Stomach (tissue), 9 donors: ENCODE measurements around the gene FAM43A. TPM values are rescaled to one million over a fixed set of nuclear protein-coding genes. Genes with fewer than 3 reads are reported as not detected.

ENCODE experiments used
- DNase-seq, 2 donors: peaks; one replicate each; pipeline versions ENCODE4 v3.0.0 to v3.0.0-alpha.2; 2013 to 2019
- H3K27ac ChIP-seq, 5 donors: fragments of 200-600 bp in 4 of 5; sonication (generic) in 4 of 5; one replicate each; pipeline ENCODE4 v1.5.1; 2013 to 2019; ENCODE audit warnings: mild to moderate bottlenecking in 1 of 5, moderate library complexity in 1 of 5
- H3K27me3 ChIP-seq, 3 donors: fragments of 200-600 bp; sonication (generic); one replicate each; pipeline ENCODE4 v1.5.1; 2017 to 2019; ENCODE audit warnings: mixed run types in 1 of 3
- H3K36me3 ChIP-seq, 4 donors: fragments of 200-600 bp; sonication (generic); 1 replicate in 3 of 4; 2 replicates in 1 of 4; pipeline ENCODE4 v1.5.1; 2016 to 2019
- H3K4me1 ChIP-seq, 4 donors: fragments of 200-600 bp; sonication (generic); one replicate each; pipeline ENCODE4 v1.5.1; 2016 to 2019
- H3K4me3 ChIP-seq, 4 donors: fragments of 200-600 bp; sonication (generic) in 3 of 4; one replicate each; pipeline ENCODE4 v1.5.1; 2016 to 2019; ENCODE audit warnings: mild to moderate bottlenecking in 1 of 4
- H3K9me3 ChIP-seq, 4 donors: fragments of 200-600 bp; sonication (generic); one replicate each; pipeline ENCODE4 v1.5.1; 2016 to 2019
- CTCF ChIP-seq, 7 experiments: fragments of 450-650 bp in 4 of 7; fragments of 200-600 bp in 3 of 7; sonication (generic) in 3 of 7; IDR thresholded peaks; one replicate each; pipeline ENCODE4 v1.5.1; 2016 to 2019; ENCODE audit warnings: antibody characterized with exemption in 7 of 7, control low read depth in 2 of 7, mild to moderate bottlenecking in 1 of 7
- EP300 ChIP-seq: sonication (generic); formaldehyde crosslinking; IDR thresholded peaks from one replicate; pipeline ENCODE4 v1.6.1; 2017; ENCODE audit warnings: antibody characterized with exemption
- POLR2A ChIP-seq, 4 donors: fragments of 450-650 bp; IDR thresholded peaks; one replicate each; pipeline ENCODE4 v1.6.1; 2016; ENCODE audit warnings: antibody characterized with exemption in 4 of 4, control low read depth in 2 of 4, mild to moderate bottlenecking in 1 of 4, moderate library complexity in 1 of 4
- POLR2AphosphoS5 ChIP-seq, 3 donors: sonication (generic); formaldehyde crosslinking; IDR thresholded peaks; one replicate each; pipeline ENCODE4 v1.6.1; 2016; ENCODE audit warnings: antibody characterized with exemption in 3 of 3
- WGBS, 5 donors: extraction: QIAGEN DNeasy Blood & Tissue Kit in 3 of 5; methylation state at CpG; one replicate each; pipeline versions ENCODE4 v1.1.5 to v1.1.7; 2013 to 2018; 5-methylcytosine and 5-hydroxymethylcytosine counted together
- intact Hi-C: fragments of 100-400 bp; cut with DNase I; formaldehyde crosslinking; loops from one replicate; pipeline ENCODE4 v1.15.1; 2023; ENCODE audit warnings: low total_unique reads
- polyA plus RNA-seq, 3 donors: library from polyadenylated mRNA; stranded (reverse); fragments of 200-250 nt; gene quantifications; one replicate each; pipeline ENCODE4 v1.2.3, GENCODE V29; 2013
- total RNA-seq, 5 donors: library from RNA; depleted of rRNA; stranded (reverse); fragments of >200 nt; gene quantifications; one replicate each; pipeline versions ENCODE4 v1.1.0 to v1.2.3, GENCODE V29; 2014 to 2016
- donor health status: healthy with polysubstance abuse.
- donor health status: Bipolar disorder and iron deficiency.
- donor health status: healthy.

Gene FAM43A
- total and polyA plus RNA-seq, 8 donors, result 1.3 to 42.0 (median 4.2) TPM

- TF ChIP-seq POLR2AphosphoS5 (IDR thresholded peaks at IDR 0.05) (no peak), EP300 (no peak), CTCF (IDR thresholded peaks at IDR 0.05) (no peak), POLR2A (IDR thresholded peaks at IDR 0.05) (no peak)
- Histone ChIP-seq H3K9me3 (no peaks in the 10 kb centered on the region), H3K27ac (no peak overlapping the region), H3K36me3 (no peaks in the 10 kb centered on the region), H3K4me1 (no peaks in the 10 kb centered on the region), H3K27me3 (no peaks in the 10 kb centered on the region), H3K4me3 (no peak overlapping the region)
- 96 to 97% (median 96%) methylated on average over 2 of the region's 2 CpGs for WGBS, 5 donors
- DNase-seq, result no peak
- intact Hi-C loops, result no loop called here
Measured at GRCh38 chr3:194728986-194729385, 43.3 kb downstream of the FAM43A start.

DNA sequence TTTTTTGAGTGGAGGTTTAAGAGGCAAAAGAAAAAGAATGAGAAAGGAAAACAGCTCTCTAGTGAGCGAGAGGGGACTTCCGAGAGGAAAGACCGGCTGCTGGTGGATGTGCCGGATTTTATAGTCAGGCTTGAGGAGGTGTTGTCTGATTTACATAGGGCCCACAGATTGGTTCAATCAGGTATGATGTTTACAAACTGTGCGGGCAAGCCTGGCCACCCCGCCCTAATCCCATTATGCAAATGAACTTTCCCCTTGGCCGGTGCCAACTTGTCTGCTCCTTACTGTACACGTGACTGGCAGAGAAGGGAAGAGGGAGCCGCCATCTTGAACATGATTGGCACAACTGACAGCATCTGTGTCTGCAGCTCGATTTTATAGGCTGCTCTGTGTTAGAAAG, 44.7 kb downstream of the FAM43A start:
- Histone ChIP-seq H3K27ac (no peak overlapping the region), H3K9me3 (peaks cover 0 to 9% (median 8%) of the 10 kb centered on the region in 4 donors), H3K4me3 (no peak overlapping the region), H3K36me3 (no peaks in the 10 kb centered on the region), H3K27me3 (no peaks in the 10 kb centered on the region), H3K4me1 (no peaks in the 10 kb centered on the region)
- intact Hi-C loops, result no loop called here
- TF ChIP-seq POLR2AphosphoS5 (IDR thresholded peaks at IDR 0.05) (peak in 2 of 3 donors; percentile 43 to 60), POLR2A (IDR thresholded peaks at IDR 0.05) (no peak)
- WGBS, 5 donors, result 30 to 52% (median 36%) methylated on average over 10 of the region's 10 CpGs
- peak; percentile 76 to 78 for DNase-seq

DNA sequence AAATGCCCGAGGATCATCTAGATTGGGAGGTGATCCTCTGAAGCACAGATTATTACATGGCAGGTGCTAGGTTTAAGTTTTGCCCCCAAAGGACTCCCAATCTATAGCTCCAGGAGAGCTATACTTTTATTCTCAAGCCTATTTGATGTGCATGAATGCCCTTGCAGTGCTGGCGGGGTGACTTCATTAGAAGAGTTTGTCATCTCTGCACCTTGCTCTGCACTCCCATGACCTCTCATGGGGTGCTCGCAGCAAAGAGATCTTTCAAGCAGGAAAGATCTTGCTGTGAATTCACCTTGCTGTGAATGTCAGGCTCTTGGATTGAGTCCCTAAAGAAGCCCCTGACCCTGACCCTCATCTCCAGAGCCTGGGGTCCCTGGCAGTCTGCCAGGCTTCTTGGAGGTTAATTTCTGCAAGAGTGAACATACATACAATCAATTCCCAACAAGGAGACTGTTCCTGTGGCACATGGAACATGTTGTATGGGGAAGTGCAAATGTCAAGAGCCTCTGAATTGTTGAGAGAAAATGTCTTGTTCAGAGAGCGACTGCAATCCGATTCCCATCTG, 45.9 kb downstream of the FAM43A start:
- TF ChIP-seq CTCF (IDR thresholded peaks at IDR 0.05) (no peak), POLR2A (IDR thresholded peaks at IDR 0.05) (no peak), EP300 (no peak), POLR2AphosphoS5 (IDR thresholded peaks at IDR 0.05) (no peak)
- intact Hi-C loops, result no loop called here
- no peak for DNase-seq
- Histone ChIP-seq H3K27me3 (no peaks in the 10 kb centered on the region), H3K27ac (no peak overlapping the region), H3K9me3 (peaks cover 0 to 9% (median 8%) of the 10 kb centered on the region in 4 donors), H3K4me3 (no peak overlapping the region), H3K36me3 (no peaks in the 10 kb centered on the region), H3K4me1 (no peaks in the 10 kb centered on the region)
- 82 to 96% (median 93%) methylated on average over 5 of the region's 5 CpGs for WGBS, 5 donors

GRCh38 chr3:194732617-194733016, 46.9 kb downstream of the FAM43A start:
- WGBS, 5 donors, result 73 to 77% (median 76%) methylated on average over 4 of the region's 4 CpGs
- H3K4me1 ChIP-seq, result no peaks in the 10 kb centered on the region
- H3K27me3 ChIP-seq, result no peaks in the 10 kb centered on the region
- intact Hi-C loops, result no loop called here
- no peak for TF ChIP-seq EP300
- DNase-seq, result no peak
- no peak overlapping the region for H3K4me3 ChIP-seq
- H3K27ac ChIP-seq, result no peak overlapping the region
- H3K9me3 ChIP-seq, result peaks cover 0 to 9% (median 8%) of the 10 kb centered on the region in 4 donors
- no peaks in the 10 kb centered on the region for H3K36me3 ChIP-seq

- Histone ChIP-seq H3K36me3 (no peaks in the 10 kb centered on the region), H3K27ac (no peak overlapping the region), H3K27me3 (no peaks in the 10 kb centered on the region), H3K9me3 (peaks cover 0 to 9% (median 8%) of the 10 kb centered on the region in 4 donors), H3K4me3 (no peak overlapping the region), H3K4me1 (peaks cover 0 to 20% (median 8%) of the 10 kb centered on the region in 4 donors)
- TF ChIP-seq POLR2A (IDR thresholded peaks at IDR 0.05) (no peak), CTCF (IDR thresholded peaks at IDR 0.05) (no peak), POLR2AphosphoS5 (IDR thresholded peaks at IDR 0.05) (no peak), EP300 (no peak)
- WGBS, 5 donors, result 63 to 79% (median 71%) methylated on average over 6 of the region's 6 CpGs
- intact Hi-C loops, result no loop called here
- DNase-seq, result no peak
Measured at GRCh38 chr3:194736277-194736895, 50.7 kb downstream of the FAM43A start.
